H1 (cell line): ENCODE data around the gene USH1C. TPM values are rescaled to one million over a fixed set of nuclear protein-coding genes. Genes with fewer than 3 reads are reported as not detected.

Experiments used
- HDAC2 ChIP-seq, 2 experiments: fragments of 300-600 bp in 1 of 2; sonication (generic) in 1 of 2; IDR thresholded peaks; 2 replicates each; pipeline ENCODE4 v1.6.1; 2011 to 2012; ENCODE audit warnings: low read depth in 2 of 2, low read length in 2 of 2, mild to moderate bottlenecking in 2 of 2, moderate library complexity in 2 of 2, borderline replicate concordance in 1 of 2, inconsistent platforms in 1 of 2
- JUN ChIP-seq: IDR thresholded peaks from 2 replicates; pipeline ENCODE4 v1.6.1; 2011; ENCODE audit warnings: low read depth, mild to moderate bottlenecking, improper control_type of control experiment, low read length
- KDM5A ChIP-seq: fragments of 200-600 bp; IDR thresholded peaks from 2 replicates; pipeline ENCODE4 v1.7.1; 2012; ENCODE audit warnings: mild to moderate bottlenecking, low read length, inconsistent platforms, mixed read lengths
- polyA plus RNA-seq, 7 experiments: library from polyadenylated mRNA; depleted of rRNA in 3 of 7; stranded (reverse) in 5 of 7; unstranded in 2 of 7; fragments of >200 nt in 5 of 7; fragments of 200-250 nt in 2 of 7; gene quantifications; 1 replicate in 5 of 7; 2 replicates in 1 of 7; 4 replicates in 1 of 7; pipeline versions ENCODE4 v1.2.1 to v1.2.3, GENCODE V29; 2011 to 2013; ENCODE audit warnings: missing spikeins in 2 of 7, mixed read lengths in 2 of 7
- total RNA-seq: library from RNA; stranded (reverse); fragmentation: NEBNext Ultra II Directional; extraction: Animal tissue kit (Norgen Biotek cat#: 25700); gene quantifications from 2 replicates; pipeline ENCODE4 v1.2.1, GENCODE V29; 2021

The USH1C gene
- total and polyA plus RNA-seq, 2 of the 8 experiments (the other 6 are each of a cell fraction or from before 2014, with no cell fraction given), result 1.3 to 1.6 TPM

DNA sequence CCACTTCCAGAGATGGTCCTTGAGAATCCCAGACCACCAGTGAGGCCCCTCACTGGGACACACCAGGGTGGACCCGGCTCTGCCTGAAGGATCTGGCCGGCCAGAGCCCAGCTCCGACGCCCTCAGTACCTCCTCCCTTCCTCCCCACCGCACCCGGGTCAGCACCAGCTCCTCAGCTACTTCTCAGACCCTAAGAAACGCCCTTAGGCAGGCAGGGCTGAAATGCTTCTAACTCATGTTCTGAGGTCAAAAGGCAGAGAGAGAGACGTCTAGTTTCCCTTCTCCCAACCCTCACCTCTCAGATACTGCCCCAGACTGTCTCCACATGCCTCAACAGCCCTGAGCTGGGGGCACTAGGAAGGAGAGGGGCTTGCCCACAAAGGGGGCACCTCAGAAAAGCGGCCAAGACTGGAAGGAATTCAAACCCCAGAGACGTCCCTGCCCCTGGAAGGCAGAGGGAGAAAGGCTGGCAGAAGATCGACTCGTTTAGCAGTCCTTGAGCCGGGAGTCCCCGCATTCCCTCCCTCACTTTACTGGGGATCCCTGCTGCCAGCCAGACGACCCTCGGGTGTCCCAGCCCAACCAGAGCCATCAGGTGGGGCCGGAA, 539 bp downstream of the USH1C start (continued):
- TF ChIP-seq HDAC2 (IDR thresholded peaks at IDR 0.05; ENCODE audit: borderline replicate concordance in 1 of 2, low read depth in 2 of 2, low read length in 2 of 2) (no peak), KDM5A (no peak), JUN (no peak)
